HG03565 (cell line): ENCODE measurements around the gene COMMD4.
A peak's percentile ranks its signal among the peaks of the same experiment; 100 is the strongest.

Source experiments
- ATAC-seq: cut with Tn5 transposase; IDR thresholded peaks from one replicate; pipeline ENCODE4 v1.9.1; 2021; ENCODE audit warnings: mild to moderate bottlenecking, moderate library complexity; ENCODE audit not compliant: unreplicated experiment

COMMD4 gene

GRCh38 chr15:75355369-75355768 lies 19.5 kb downstream of the COMMD4 start:
- ATAC-seq = no peak

DNA sequence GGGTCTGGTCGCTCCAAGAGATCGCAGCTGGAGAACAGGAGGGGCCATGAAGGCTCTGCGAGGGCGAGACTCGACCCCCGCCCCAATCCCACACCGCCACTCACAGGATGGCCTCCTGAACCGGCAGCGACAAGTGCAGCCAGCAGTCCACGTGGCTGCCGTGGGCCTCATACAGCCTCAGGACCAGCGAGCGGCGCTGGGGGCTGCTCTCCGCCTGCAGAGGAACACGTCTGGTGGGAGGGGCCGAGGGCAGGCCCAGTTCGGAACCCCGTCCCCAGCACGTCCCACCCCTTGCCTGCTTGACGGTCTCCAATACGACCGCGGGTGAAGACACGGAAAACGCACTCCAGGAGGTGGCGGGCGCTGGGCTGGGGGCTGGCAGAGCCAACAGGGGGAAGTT lies 20.1 kb downstream of the COMMD4 start:
- no peak for ATAC-seq

DNA sequence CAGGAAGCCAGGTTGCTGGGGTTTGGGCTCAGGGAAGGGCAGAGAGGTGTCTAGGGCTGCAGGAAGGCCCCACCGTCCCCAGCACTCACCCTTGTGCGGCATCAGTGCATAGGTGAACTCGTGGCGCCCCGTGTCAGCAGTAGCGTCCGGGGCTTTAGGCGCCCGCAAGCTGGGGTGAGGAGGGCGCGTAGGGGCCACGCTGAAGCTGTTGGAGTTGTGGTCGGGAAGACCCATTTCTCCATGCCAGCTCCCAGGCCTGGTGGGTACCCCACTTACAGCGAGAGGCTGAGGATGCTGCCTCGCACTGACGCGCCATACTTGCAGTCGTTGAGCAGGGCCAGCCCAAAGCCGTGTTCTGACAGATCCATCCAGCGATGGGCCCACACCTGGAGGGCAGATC lies 20.7 kb downstream of the COMMD4 start:
- no peak for ATAC-seq

DNA sequence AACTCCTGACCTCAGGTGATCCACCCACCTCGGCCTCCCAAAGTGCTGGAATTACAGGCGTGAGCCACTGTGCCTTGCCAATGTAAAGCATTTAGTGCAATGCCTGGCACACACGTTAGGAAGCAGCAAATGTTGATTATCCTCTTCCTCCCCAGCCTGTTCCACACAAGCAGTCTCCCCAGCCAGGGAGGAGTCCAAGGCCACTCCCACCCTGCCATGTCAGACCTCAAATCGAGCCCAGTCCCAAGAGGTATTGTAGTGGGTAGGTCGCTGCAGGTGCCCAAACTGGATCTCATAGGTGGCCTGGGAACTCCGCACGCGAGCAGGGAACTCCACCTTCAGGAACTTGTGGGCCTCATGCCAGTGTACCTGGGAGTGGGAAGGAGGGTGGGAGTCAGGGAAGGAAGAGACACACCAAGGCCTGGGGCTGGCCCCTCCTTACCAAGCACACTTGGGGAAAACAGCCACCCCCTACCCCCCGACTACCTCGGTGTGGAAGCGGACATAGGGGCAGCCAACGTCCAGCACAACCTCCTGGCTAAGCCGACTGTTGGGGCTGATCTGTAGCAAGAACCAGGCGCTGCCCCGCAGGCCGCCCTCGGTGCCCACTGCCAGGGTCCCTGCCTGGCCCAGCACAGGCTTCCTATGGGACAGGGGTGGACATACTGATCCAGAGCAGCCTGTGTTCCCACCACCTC lies 22.3 kb downstream of the COMMD4 start:
- no peak for ATAC-seq

- ATAC-seq = no peak
Observed at GRCh38 chr15:75358771-75359536, 23.1 kb downstream of the COMMD4 start.

DNA sequence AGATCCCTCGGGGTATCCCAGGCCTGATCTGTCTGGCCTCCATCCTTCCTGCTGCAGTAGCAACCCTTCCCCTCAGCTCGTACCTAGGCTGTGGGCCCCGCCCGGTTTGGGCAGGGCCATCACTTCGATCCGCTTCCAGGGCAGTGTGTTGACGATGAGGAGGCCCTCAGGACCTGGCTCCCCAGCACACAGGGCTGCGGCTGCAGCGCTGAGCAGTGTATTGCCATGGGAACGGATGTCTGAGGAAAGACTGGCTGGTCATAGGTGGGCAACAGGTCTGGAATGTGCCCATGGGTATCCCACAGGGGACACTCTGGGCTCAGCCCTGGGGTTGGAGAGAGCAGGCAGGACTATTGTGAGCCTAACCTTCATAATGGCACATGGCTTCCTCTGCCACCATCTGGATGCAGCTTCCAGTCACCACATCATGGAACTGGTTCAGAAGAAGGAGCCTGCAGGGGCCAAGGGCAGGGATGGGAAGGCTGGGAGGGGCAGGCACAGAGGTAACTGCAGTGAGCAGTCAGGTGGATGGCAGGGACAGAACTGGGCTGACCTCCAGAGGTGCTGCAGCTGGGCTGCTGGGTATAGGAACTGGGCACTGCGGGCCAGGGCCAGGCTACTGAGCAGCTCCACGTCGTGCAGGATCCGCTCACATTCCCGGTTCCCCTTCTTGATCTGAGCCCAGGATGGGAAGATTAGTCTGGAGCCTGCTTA lies 23.8 kb downstream of the COMMD4 start:
- no peak for ATAC-seq

DNA sequence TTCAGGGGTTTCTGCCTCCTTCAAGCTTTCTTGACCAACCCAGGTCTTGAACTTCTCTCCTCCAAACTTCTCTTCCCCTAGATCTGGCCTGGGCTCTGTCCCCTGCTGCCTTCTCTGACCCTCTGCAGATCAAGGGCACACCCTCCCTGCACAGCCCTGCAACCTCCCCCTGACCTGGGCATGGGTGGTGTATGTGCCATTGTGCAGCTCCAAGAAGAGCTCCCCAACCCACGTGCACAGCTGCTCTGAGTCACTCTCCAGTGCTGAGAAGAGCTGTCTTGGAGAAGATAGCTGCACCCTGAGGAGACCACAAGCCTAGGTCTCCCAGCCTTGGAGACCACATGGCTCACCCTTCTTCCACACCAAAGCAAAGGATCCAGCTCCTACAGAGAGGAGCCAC lies 24.5 kb downstream of the COMMD4 start:
- no peak for ATAC-seq

DNA sequence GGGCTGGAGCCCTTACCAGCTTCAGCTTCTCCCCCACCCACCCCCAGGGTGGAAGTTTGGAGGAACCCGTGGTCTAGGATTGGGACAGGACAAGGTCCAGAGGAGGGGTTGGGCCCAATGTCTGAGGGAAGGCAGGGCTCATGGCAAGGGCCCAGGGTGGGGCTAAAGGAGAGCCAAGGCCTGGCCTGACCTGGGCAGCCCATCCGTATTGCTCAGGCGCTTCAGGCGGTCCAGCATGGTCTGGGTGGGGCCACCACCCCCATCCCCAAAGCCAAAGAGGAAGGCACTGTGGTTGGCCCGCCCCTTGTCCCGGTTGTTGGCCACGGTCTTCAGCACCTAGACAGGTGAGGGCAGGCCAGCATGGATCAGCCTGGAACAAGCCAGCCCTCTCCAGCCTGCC lies 25.0 kb downstream of the COMMD4 start:
- ATAC-seq = no peak

GRCh38 chr15:75361361-75361988 lies 25.6 kb downstream of the COMMD4 start:
- no peak for ATAC-seq

GRCh38 chr15:75361989-75362641 lies 26.3 kb downstream of the COMMD4 start:
- ATAC-seq = no peak

- no peak for ATAC-seq
Observed at GRCh38 chr15:75362642-75363249, 26.9 kb downstream of the COMMD4 start.

DNA sequence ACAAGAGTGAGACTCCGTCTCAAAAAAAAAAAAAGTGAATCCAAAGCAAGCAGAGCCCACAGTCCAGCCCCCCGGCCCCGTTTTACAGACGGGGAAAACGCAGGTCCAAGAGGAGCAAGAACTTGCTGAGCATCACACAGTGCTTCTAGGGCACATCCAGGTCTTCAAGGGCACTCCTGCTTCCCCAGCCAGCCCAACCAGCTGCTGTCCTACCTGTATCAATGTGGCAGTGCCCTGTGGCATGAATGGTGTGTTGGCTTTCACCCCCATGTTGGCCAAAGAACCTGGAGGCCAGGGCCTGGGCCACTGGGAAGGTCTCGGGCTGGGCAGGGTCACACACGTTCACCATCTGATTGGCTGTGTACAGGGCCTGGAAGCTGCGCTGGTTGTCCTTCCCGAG lies 27.9 kb downstream of the COMMD4 start:
- ATAC-seq = no peak

DNA sequence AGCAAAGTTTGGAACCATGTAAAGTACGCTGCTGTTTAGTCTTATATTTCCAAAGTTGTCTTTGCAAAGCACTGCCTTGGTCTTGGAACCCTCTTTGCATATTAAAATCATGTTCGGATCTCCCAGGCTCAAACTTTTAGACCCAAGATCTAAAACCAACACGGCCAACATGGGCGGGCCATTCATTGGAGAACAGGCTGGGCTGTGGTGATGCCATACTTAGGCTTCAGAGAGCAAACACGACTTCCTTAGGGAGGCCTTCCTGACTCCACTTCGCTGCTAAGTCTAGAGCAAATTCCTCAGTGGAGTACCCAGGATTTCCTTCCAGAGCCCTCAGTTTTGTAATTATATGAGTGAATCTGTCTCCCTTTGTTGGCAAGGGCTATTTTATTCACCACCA lies 29.0 kb downstream of the COMMD4 start:
- no peak for ATAC-seq

GRCh38 chr15:75366163-75366562 lies 30.3 kb downstream of the COMMD4 start:
- ATAC-seq = no peak

GRCh38 chr15:75367006-75367405 lies 31.1 kb downstream of the COMMD4 start:
- no peak for ATAC-seq

DNA sequence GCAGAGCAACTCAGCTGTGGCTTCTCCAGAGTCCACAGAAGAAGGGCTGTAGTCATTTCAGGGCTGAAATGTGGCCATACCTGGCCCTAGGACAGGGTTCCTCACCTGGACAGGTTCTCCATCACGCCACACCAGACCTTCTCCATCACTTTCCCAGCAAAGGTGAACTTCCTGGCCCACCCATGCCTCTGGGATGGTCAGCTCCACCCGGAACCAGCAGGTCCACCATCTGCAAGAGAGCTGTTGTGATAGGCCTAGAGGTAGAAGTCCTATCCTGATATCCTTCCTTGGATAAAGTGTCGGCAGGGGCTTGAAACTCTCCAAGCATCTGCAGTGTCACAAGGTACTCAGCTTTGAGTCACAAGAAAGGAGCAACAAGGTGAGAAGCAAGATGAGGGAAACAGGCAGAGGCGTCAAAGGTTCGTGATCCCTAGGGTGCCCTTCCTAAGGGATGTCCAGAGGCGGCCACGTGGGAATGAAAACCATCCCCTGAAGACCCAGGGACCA lies 31.6 kb downstream of the COMMD4 start:
- ATAC-seq = no peak

DNA sequence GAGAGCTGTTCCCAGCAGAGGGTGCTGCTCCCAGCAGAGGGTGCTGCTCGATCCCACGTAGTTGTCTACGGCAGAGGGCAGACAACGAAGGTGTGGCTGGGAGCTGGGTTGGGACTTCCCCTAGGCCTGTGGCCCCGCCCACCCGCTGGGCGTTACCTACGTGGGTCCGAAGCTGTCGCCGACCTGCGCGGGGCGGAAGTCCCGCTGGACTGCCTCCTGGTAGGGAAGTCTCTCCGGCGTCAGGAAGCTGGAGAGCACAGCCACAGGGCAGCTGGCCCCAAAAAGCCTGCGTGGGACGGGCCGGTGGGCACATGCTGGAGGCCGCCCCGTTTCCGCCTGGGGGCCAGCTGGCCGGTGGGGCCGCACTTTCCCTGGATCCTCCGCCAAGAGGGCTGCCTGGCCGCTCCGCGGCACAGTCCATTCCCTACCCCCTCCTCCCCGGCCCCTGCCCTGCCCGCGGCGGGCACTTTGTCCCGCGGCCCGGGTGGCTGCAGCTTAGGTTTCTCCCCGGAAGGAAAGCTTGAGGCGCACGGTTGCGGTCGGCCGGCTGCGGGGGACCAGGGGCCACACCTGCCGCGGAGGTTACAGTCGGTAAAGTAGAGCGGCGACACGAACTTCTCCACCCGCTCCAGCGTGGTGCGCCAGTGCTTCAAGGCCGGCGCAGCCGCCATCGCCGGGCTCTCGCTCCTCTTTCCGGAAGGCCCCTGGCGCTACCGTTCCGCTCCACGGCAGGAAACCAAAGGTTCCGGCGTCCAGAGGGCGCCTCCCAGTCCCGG lies 32.2 kb downstream of the COMMD4 start, which contains the start of gene MAN2C1:
Gene MAN2C1, minus strand, starts transcription at position 695 of the 776 bp plus-strand sequence. Its CDS starts 24 bp downstream, at position 671.
- peak; percentile 89 for ATAC-seq

DNA sequence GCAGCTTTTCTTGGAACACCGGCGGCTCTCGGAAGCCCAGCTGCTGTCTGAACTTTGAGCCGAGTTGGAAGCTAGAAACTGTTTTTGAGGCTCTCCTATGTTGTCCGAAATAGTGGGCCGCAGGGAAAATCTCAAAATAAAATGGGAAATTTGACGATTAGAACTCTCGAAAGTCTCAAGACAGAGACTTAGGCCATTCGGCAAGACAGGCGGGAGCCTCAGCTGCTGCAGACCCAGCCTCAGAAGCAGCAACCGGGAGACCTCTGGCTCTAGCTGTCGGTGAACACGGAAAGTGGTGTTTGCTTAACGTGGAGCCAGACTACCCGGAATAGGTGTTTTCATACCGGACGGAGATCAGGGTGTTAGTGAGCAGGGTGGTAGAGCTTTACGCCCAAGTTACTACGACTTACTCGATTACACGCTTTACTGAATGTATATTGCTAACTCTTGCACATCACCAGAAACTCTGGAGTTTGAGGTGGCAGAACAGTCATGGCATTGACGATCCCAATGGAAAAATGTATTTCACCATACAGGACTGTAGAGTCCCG lies 32.9 kb downstream of the COMMD4 start:
- no peak for ATAC-seq
